H1 (cell line): ENCODE results near the gene KCNH8.
A peak's percentile ranks its signal among the peaks of the same experiment; 100 is the strongest.

Source experiments
- CTCF ChIP-seq, 3 experiments: IDR thresholded peaks; 1 replicate in 2 of 3; 2 replicates in 1 of 3; pipeline versions ENCODE4 v1.5.1 to v1.6.1; 2011; ENCODE audit warnings: low read length in 3 of 3, mild to moderate bottlenecking in 3 of 3, inconsistent platforms in 2 of 3, low read depth in 1 of 3, moderate library complexity in 1 of 3; ENCODE audit not compliant: insufficient read depth in 1 of 3; ENCODE audit errors: control extremely low read depth in 1 of 3
- EZH2 ChIP-seq: fragments of 200-600 bp; sonication (generic); IDR thresholded peaks from 2 replicates; pipeline ENCODE4 v1.7.1; 2012; ENCODE audit warnings: low read depth, mild to moderate bottlenecking, moderate library complexity, low read length, inconsistent platforms; ENCODE audit not compliant: severe bottlenecking
- GTF2F1 ChIP-seq: IDR thresholded peaks from 2 replicates; pipeline ENCODE4 v1.6.1; 2012; ENCODE audit warnings: low read depth, low read length, improper control_type of control experiment, borderline replicate concordance
- HDAC2 ChIP-seq, 2 experiments: fragments of 300-600 bp in 1 of 2; sonication (generic) in 1 of 2; IDR thresholded peaks; 2 replicates each; pipeline ENCODE4 v1.6.1; 2011 to 2012; ENCODE audit warnings: low read depth in 2 of 2, low read length in 2 of 2, mild to moderate bottlenecking in 2 of 2, moderate library complexity in 2 of 2, borderline replicate concordance in 1 of 2, inconsistent platforms in 1 of 2
- JUN ChIP-seq: IDR thresholded peaks from 2 replicates; pipeline ENCODE4 v1.6.1; 2011; ENCODE audit warnings: low read depth, mild to moderate bottlenecking, improper control_type of control experiment, low read length
- POLR2AphosphoS5 ChIP-seq: IDR thresholded peaks from 2 replicates; pipeline ENCODE4 v1.6.1; 2011; ENCODE audit warnings: low read depth, low read length
- RBBP5 ChIP-seq: IDR thresholded peaks from 2 replicates; pipeline ENCODE4 v1.7.1; 2012; ENCODE audit warnings: low read depth, mild to moderate bottlenecking, inconsistent platforms, low read length, moderate library complexity, borderline replicate concordance
- SIN3A ChIP-seq, 2 experiments: IDR thresholded peaks in 1 of 2; conservative IDR thresholded peaks in 1 of 2; 2 replicates each; pipeline ENCODE4 v1.6.1; 2011 to 2012; ENCODE audit warnings: low read length in 2 of 2, improper control_type of control experiment in 1 of 2, low read depth in 1 of 2, mild to moderate bottlenecking in 1 of 2
- SIX5 ChIP-seq: IDR thresholded peaks from 2 replicates; pipeline ENCODE4 v1.6.1; 2011; ENCODE audit warnings: mild to moderate bottlenecking, low read depth, low read length
- TAF1 ChIP-seq: IDR thresholded peaks from 2 replicates; pipeline ENCODE4 v1.6.1; 2011; ENCODE audit warnings: mild to moderate bottlenecking, low read depth, low read length
- TCF12 ChIP-seq: IDR thresholded peaks from 2 replicates; pipeline ENCODE4 v1.6.1; 2011; ENCODE audit warnings: low read depth, mild to moderate bottlenecking, low read length
- TF ChIP-seq, protein P1 (sequence below): IDR thresholded peaks from 2 replicates; pipeline ENCODE4 v1.6.1; 2012; ENCODE audit warnings: low read length, inconsistent platforms

DNA sequence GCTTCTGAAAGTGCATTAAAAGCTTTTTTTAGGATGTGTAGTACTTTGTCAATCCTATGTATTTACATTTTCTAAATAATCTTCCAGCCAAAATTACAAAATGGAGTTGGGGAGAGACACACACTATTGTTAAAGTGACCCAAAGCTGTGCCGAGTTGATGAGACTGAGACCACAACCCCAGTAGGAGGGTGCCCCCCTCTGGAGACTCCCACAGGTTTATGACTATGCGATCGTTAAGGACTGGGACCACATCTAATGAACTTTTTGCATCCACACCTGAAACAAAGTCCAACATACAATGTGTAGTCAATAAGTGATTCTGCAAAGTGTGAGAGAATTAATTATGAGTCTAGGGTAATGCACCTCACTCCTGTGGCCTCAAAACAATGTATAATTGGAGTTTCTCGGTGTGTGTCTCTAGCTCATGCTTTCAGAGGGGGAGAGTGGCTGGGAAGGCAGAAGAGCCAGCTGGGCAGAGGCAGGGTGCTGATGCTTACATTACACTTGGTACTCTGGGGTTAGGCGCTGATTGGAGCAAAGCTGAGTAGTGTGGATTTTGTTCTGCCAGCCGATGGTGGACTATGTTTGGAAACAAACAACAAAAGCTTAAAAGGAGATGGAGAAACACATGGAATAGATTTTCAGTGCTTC is 102.8 kb downstream of the KCNH8 start:
- TF ChIP-seq SIN3A (conservative IDR thresholded peaks at IDR 0.05 in 1 of 2, IDR thresholded peaks at IDR 0.05 in 1 of 2; ENCODE audit: low read depth in 1 of 2, low read length in 2 of 2) (no peak), JUN (no peak), HDAC2 (IDR thresholded peaks at IDR 0.05; ENCODE audit: borderline replicate concordance in 1 of 2, low read depth in 2 of 2, low read length in 2 of 2) (no peak), TAF1 (no peak), POLR2AphosphoS5 (no peak), RBBP5 (no peak), GTF2F1 (no peak), EZH2 (no peak), TCF12 (no peak), SIX5 (no peak), CTCF (IDR thresholded peaks at IDR 0.05; ENCODE audit: control extremely low read depth in 1 of 3, insufficient read depth in 1 of 3, low read depth in 1 of 3, low read length in 3 of 3) (peak in 2 of 3 experiments; percentile 8 to 16; a peak in 3 of 4 replicates)
- TF ChIP-seq, protein P1, sequence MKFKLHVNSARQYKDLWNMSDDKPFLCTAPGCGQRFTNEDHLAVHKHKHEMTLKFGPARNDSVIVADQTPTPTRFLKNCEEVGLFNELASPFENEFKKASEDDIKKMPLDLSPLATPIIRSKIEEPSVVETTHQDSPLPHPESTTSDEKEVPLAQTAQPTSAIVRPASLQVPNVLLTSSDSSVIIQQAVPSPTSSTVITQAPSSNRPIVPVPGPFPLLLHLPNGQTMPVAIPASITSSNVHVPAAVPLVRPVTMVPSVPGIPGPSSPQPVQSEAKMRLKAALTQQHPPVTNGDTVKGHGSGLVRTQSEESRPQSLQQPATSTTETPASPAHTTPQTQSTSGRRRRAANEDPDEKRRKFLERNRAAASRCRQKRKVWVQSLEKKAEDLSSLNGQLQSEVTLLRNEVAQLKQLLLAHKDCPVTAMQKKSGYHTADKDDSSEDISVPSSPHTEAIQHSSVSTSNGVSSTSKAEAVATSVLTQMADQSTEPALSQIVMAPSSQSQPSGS = no peak
